ENCODE results near the gene WDR88. TPM values are rescaled to one million over a fixed set of nuclear protein-coding genes. Genes with fewer than 3 reads are reported as not detected.

The WDR88 gene
- total and polyA plus RNA-seq, 2 of the 4 experiments (the other 2 are of a cell fraction), result not detected

DNA sequence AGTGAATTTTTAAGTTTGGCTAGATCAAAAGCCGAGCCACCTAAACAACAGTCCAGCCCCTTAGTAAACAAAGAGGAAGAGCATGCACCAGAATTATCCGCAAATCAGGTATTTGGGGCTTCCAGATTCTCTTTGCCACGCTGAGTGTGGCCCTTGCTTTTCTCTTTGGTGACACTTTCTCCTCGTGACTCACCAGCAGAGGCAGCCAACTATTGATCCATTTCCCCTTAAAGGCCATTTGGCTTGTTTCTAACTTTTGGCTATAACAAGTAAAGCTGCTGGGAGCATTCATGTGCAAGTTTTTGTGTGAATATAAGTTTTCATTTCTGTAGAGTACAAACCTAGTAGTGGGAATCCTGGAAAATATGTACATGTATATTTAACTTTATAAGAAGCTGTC is 17.6 kb upstream of the WDR88 start:
- no peak overlapping the region for H2BK15ac ChIP-seq (ENCODE audit: low read depth, low read length)
- H3K14ac ChIP-seq (replicated peaks; ENCODE audit: low read depth, low read length), result no peak overlapping the region
- H4K91ac ChIP-seq (ENCODE audit: insufficient read depth, low read depth, low read length), result no peak overlapping the region
- H3K23ac ChIP-seq (ENCODE audit: low read depth, low read length), result no peak overlapping the region
- no peak overlapping the region for H3K4ac ChIP-seq (ENCODE audit: low read depth, low read length)
- H3K9ac ChIP-seq (ENCODE audit: low read depth, low read length), result no peak overlapping the region
- no peak overlapping the region for H2BK5ac ChIP-seq (ENCODE audit: low read depth, low read length, poor library complexity, severe bottlenecking)
- dilution Hi-C loops (cut with HindIII; ENCODE audit: low sequenced_read_pairs, unreplicated experiment) (no loop called here), in situ Hi-C loops (cut with MboI; ENCODE audit: low sequenced_read_pairs) (no loop called here), intact Hi-C loops (cut with micrococcal nuclease) (no loop called here)
- H4K5ac ChIP-seq (ENCODE audit: low read depth, low read length), result no peak overlapping the region
- peaks cover 2% of the 10 kb centered on the region; the same call in 1 of the 2 replicates for H3K4me1 ChIP-seq (ENCODE audit: control insufficient read depth, insufficient read depth, low read length)
- DNase-seq (no peak), ATAC-seq (ENCODE audit: low read depth) (no peak)
- TF ChIP-seq, protein P1, sequence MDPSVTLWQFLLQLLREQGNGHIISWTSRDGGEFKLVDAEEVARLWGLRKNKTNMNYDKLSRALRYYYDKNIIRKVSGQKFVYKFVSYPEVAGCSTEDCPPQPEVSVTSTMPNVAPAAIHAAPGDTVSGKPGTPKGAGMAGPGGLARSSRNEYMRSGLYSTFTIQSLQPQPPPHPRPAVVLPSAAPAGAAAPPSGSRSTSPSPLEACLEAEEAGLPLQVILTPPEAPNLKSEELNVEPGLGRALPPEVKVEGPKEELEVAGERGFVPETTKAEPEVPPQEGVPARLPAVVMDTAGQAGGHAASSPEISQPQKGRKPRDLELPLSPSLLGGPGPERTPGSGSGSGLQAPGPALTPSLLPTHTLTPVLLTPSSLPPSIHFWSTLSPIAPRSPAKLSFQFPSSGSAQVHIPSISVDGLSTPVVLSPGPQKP (IDR thresholded peaks at IDR 0.05; ENCODE audit: borderline replicate concordance, low read depth, low read length), result no peak
- TF ChIP-seq NFE2L2 (IDR thresholded peaks at IDR 0.05; ENCODE audit: low read depth, low read length), result no peak
- no peak for TF ChIP-seq POLR2A (IDR thresholded peaks at IDR 0.05; ENCODE audit: low read depth, low read length)
- TF ChIP-seq MAZ (IDR thresholded peaks at IDR 0.05; ENCODE audit: borderline replicate concordance, low read depth, low read length), result no peak
- TF ChIP-seq, protein P2, sequence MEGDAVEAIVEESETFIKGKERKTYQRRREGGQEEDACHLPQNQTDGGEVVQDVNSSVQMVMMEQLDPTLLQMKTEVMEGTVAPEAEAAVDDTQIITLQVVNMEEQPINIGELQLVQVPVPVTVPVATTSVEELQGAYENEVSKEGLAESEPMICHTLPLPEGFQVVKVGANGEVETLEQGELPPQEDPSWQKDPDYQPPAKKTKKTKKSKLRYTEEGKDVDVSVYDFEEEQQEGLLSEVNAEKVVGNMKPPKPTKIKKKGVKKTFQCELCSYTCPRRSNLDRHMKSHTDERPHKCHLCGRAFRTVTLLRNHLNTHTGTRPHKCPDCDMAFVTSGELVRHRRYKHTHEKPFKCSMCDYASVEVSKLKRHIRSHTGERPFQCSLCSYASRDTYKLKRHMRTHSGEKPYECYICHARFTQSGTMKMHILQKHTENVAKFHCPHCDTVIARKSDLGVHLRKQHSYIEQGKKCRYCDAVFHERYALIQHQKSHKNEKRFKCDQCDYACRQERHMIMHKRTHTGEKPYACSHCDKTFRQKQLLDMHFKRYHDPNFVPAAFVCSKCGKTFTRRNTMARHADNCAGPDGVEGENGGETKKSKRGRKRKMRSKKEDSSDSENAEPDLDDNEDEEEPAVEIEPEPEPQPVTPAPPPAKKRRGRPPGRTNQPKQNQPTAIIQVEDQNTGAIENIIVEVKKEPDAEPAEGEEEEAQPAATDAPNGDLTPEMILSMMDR (conservative IDR thresholded peaks at IDR 0.05; ENCODE audit: low read depth, low read length), result no peak
- no peak for TF ChIP-seq RAD21 (IDR thresholded peaks at IDR 0.05; ENCODE audit: low read length)
- ChIA-PET POLR2A (ENCODE audit: unreplicated experiment) (no interaction called here), CTCF (interaction anchor here (0.7 kb wide), 1 partner anchor 40 kb away, joined by 3 read pairs; no protein-coding TSS in a partner anchor)
- no peak overlapping the region for H2AK9ac ChIP-seq (replicated peaks; ENCODE audit: low read depth, low read length, poor library complexity)
- no peaks in the 10 kb centered on the region for H4K20me1 ChIP-seq (ENCODE audit: insufficient read depth, low read length)
- H3K79me1 ChIP-seq (ENCODE audit: low read depth in 1 of 2, low read length in 2 of 2), result no peaks in the 10 kb centered on the region
- H2AFZ ChIP-seq (replicated peaks; ENCODE audit: low read length, poor library complexity), result no peak overlapping the region
- 100% methylated on average over 1 of the region's 4 CpGs; no CpG with 5 or more reads in 1 of the 2 experiments for WGBS, 2 experiments (ENCODE audit: extremely low coverage in 2 of 2, insufficient read length in 1 of 2)
- H3K4me2 ChIP-seq (ENCODE audit: low read depth, low read length), result no peak overlapping the region
- no peak overlapping the region for H3K4me3 ChIP-seq (ENCODE audit: insufficient read depth, low read depth, low read length)
- no peak overlapping the region for H2AK5ac ChIP-seq (ENCODE audit: low read depth, low read length)
- peaks cover 46% of the 10 kb centered on the region for H3K36me3 ChIP-seq (ENCODE audit: control insufficient read depth, insufficient read depth, low read length)
- H3K9me1 ChIP-seq (ENCODE audit: insufficient read depth, low read length), result no peaks in the 10 kb centered on the region
- H3K27me3 ChIP-seq (ENCODE audit: control insufficient read depth, insufficient read depth, low read length), result no peaks in the 10 kb centered on the region
- H3K18ac ChIP-seq (ENCODE audit: low read depth, low read length), result no peak overlapping the region
- no peak overlapping the region for H4K8ac ChIP-seq (ENCODE audit: low read depth in 2 of 2, low read length in 2 of 2)
- H2BK120ac ChIP-seq (ENCODE audit: low read depth, low read length), result no peak overlapping the region
- H3K9me3 ChIP-seq (ENCODE audit: control insufficient read depth, insufficient read depth, low read length), result no peaks in the 10 kb centered on the region
- no peak overlapping the region for H2BK20ac ChIP-seq (ENCODE audit: low read depth, low read length)
- no TSS peak for BruUV-seq (replicated peaks)
- H3K27ac ChIP-seq (ENCODE audit: insufficient read depth, low read length), result no peak overlapping the region
- no peak overlapping the region for H3K56ac ChIP-seq (ENCODE audit: extremely low read depth, insufficient read depth, low read length)

All from IMR-90 (cell line).